GM13976 (cell line): Measurements from ENCODE around the gene PPP4R3B.

Source experiments
- DNase-seq: peaks from one replicate; pipeline ENCODE4 v3.0.0; 2012; ENCODE audit warnings: low spot score
- CTCF ChIP-seq: IDR thresholded peaks from 2 replicates; pipeline ENCODE4 v1.5.1; 2012; ENCODE audit warnings: borderline replicate concordance, mild to moderate bottlenecking; ENCODE audit not compliant: insufficient read depth; ENCODE audit errors: extremely low read depth, missing control alignments, control extremely low read depth
- in situ Hi-C: fragments of 300-500 bp; cut with MboI; formaldehyde crosslinking; loops from one replicate; pipeline ENCODE4 v1.12.0; 2022; ENCODE audit warnings: low sequenced_read_pairs, mixed read lengths, inconsistent platforms; ENCODE audit not compliant: unreplicated experiment

PPP4R3B gene

GRCh38 chr2:55617175-55618024 lies at the start of gene PPP4R3B:
Gene PPP4R3B (minus strand): TSS chr2:55617622. CDS start chr2:55617285, 337 bp downstream.
- peak; percentile 18 for TF ChIP-seq CTCF
- DNase-seq = peak; percentile 98
- in situ Hi-C loops = no loop called here

- no peak for TF ChIP-seq CTCF
- DNase-seq = no peak
- in situ Hi-C loops = no loop called here
Observed at GRCh38 chr2:55653255-55653654, 35.8 kb upstream of the PPP4R3B start.

GRCh38 chr2:55649211-55649610 lies 31.8 kb upstream of the PPP4R3B start:
- no peak for DNase-seq
- in situ Hi-C loops = no loop called here
- TF ChIP-seq CTCF = no peak

GRCh38 chr2:55636831-55637230 lies 19.4 kb upstream of the PPP4R3B start:
- no peak for TF ChIP-seq CTCF
- in situ Hi-C loops = no loop called here
- DNase-seq = no peak

- no peak for TF ChIP-seq CTCF
- no peak for DNase-seq
- in situ Hi-C loops = no loop called here
Observed at GRCh38 chr2:55628931-55629330, 11.5 kb upstream of the PPP4R3B start.

- no peak for DNase-seq
- in situ Hi-C loops = no loop called here
- TF ChIP-seq CTCF = no peak
Observed at GRCh38 chr2:55627915-55628314, 10.5 kb upstream of the PPP4R3B start.
